HG02610 (cell line): ENCODE results near the gene SIRPD.
"Not testable (repeated sequence)": the region's sequence is repeated elsewhere in the genome, so short reads cannot be mapped to it uniquely, and the experiment has no call there.

Source experiments
- ATAC-seq: cut with Tn5 transposase; IDR thresholded peaks from one replicate; pipeline ENCODE4 v1.9.1; 2021; ENCODE audit warnings: mild to moderate bottlenecking, moderate library complexity; ENCODE audit not compliant: unreplicated experiment

SIRPD gene

DNA sequence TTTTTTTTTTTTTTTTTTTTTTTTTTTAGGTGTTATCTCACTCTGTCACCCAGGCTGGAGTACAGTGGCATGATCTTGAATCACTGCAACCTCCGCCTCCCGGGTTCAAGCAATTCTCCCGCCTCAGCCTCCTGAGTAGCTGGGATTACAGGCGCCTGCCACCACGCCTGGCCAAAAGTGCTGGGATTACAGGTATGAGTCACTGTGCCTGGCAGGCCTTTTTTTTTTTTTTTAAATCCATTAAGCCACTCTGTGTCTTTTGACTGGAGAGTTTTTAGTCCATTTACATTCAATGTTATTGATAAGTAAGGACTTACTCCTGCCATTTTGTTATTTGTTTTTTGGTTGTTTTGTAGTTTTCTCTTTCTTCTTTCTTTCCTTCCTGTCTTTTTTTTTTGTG is 60.1 kb downstream of the SIRPD start:
- not testable (repeated sequence) for ATAC-seq

DNA sequence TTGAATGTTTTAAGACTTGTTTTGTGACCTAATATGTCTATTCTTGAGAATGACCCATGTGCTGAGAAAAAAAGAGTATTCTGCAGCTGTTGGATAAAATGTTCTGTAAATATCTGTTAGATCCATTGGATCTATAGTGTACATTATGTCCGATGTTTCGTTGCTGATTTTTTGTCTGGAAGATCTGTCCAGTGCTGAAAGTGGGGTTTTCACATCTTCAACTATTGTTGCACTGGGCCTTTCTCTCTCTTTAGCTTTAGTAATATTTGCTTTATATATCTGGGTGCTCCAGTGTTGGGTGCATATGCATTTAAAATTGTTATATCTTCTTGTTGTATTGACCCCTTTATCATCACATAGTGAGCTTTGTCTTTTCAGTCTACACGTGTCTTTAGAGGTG is 60.6 kb downstream of the SIRPD start:
- no peak for ATAC-seq

DNA sequence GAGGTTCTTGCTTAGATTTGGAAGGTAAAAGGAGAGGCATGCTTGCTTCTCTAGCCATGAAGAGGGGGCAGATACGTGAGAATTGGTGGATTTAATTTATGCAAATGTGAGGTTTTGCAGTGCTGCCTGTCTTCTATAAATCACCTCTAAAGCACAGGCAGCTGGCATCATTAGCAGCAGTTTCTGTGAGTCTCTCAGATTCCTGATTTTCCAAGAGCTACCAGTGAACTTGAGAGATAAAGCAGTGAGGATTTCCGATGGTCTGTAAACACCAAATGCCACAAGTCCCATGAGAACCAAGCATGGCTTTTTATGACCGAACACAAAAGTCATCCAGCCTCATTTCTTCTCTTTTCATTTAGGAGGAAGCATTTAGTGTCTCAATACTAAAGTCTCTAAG is 63.1 kb downstream of the SIRPD start:
- ATAC-seq = no peak

DNA sequence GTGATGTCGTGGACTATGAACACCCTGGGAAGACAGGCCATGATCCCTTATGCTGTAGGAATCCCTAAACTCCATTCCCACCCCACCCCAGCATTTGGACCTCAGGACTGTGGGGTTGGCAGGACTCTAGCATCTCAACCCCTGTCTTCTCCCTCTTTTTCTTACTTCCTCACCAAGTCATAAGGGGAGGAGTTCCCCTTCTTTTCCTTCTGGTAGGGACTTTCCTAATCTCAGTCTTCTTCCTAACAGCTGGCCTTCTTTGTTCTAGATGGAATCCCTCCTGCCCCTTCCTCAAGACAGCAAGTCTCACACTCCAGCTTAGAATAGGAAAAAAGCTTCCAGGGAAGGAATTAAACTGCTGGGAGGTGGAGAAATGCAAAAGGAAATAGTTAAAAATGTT is 64.0 kb downstream of the SIRPD start:
- ATAC-seq = no peak

DNA sequence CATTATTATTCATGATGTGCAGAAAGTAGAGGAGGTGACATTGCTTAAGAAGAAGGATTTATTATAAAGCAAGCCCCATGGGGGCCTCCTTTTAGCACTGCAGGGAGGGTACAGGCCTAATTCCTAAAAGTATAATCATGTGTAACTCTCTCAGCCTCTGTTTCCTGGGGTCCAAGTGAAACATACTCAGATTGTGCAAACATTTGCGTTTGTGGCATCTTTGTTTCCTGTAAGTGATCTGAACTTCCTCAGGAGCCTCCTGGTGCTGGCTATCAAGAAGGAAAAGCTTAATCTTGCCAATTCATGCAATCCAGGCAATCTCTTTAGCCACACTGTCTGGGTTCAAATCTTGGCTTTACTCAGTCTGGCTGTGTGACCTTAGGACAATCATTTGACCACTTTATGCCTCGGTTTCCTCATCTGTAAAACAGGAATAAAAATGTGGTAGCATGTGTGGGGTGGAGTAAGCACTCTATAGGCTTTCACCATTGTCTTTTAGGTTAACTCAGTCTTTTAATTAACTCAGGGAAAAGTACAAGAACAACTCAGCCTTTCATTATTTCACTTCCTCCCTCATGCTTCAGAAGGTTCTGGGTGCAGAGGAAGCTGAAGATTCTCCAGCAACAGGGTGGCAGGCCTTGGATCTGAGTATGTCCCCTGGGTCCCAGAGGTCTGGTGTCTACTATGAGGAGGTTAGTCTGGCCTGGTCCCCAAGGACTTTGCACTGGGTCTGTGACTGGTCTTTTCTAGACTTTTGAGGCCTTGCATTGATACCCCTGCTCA is 65.5 kb downstream of the SIRPD start:
- ATAC-seq = no peak

DNA sequence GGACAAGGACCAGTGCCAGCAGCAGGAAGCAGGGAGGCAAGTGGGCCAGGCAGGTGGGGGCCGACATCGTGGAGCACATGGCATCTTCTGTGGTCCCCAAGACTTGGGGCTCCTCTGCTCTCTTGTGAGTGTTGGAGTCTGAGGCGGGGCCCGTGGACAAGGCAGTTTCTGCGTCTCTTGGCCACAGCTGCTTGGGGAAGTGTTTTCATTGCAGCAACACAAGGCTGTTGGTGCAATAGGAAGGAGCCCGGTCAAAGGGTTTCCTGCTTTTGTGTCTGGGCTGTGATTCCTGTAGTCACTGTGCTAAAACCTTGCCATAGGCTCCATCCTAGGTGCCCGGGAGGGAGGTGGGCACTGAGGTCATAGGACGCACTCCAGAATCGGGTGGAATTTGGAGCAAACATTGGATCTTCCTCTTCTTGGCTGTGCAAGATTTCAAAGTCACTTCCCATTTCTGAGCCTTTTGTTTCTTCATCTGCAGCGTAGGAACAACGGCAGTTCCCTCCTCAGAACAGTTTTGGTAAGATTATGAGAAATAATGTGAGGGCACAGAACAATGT is 66.1 kb downstream of the SIRPD start, which contains the start of gene SIRPB2:
TSS of gene SIRPB2 (minus strand) at position 140 of the 560 bp plus-strand sequence. CDS start at position 79, 61 bp downstream.
- ATAC-seq = no peak

DNA sequence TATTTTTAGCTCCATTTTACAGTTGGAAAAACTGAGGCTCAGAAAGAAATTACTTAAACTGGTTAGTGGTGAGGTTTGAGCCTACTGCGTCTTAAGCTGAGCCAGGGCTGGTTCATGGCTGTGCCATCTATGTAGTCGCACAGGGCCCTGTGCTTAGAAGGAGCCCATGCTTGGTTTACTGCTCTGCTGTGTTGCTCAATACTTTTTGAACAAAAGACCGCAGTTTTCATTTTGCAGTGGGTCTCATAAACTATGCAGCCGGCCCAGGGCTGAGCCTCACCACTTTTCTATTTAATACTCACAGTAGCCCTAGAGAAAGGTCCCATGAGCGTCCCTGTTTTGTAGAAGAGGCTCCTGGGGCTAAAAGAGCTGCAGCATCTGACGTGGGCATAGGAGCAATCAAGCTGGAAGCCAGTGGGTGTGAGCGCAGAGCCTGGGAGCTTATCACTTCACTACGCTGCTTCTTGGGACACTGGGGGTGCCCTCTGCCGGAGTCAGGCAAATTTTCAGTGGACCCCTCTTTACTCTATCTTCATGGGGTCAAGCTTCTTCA is 66.8 kb downstream of the SIRPD start:
- ATAC-seq = no peak

DNA sequence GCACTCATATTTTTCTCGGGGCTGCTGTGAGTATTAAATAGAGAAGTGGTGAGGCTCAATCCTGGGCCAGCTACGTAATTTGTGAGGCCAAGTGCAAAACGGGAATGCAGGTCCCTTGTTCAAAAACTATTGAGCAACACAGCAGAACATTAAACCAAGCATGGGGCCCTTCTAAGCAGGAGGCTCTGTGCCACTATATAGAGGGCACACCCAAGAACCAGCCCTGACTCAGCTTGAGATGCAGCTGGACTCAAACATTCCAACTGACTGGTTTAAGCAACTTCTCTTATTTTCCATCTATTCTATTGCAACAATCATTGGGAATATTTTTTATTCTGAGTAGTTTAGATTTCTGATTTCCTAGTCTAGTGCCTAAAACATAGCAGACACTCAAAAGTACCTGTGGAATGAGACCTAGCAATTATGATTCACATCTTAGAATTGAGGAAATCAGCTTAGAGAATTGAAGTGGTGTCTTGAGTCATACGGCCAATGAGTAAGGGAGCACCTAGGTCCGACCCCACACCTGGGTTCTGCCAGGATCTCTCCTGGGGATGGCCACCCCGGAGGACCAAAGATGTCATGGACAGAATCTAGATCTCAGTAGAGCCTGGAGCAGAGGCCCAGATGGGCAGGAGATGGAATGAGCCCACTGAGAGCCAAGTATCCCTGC is 67.6 kb downstream of the SIRPD start:
- ATAC-seq = no peak

DNA sequence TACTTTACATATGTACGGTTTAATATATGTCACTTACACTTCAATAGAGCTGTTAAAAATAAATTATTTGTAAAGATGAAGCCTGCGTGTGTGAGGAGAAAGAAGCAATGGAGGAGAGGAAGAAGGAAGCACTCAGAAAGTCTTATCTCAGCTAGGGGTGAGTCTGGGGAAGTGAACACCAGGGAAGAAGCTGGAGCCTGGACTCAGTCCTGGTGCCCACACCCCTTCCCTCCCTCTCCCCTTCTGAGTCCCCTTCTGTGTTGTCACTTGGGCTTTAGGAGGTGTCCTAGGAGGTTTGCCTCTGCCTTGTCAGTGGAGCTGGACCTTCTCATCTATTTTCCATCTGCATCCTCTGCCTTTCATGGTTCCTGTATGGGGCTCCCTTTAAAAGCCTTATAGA is 68.2 kb downstream of the SIRPD start:
- no peak for ATAC-seq

DNA sequence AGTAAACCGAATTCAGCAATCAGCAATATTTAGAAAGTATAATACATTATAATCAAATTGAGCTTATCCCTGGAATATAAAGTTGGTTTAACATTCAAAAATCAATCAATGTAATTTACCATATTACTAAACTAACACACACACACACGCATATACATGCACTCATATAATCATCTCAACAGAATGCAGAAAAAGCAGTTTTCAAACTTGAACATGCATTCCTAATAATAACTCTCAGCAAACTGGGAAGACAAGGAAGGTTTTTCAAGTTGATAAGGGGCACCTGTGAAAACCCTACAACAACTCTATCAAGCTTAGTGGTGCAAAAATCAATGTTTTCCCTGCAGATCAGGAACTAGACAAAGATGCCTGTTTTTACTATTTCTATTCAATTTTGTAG is 70.9 kb downstream of the SIRPD start:
- ATAC-seq = no peak

DNA sequence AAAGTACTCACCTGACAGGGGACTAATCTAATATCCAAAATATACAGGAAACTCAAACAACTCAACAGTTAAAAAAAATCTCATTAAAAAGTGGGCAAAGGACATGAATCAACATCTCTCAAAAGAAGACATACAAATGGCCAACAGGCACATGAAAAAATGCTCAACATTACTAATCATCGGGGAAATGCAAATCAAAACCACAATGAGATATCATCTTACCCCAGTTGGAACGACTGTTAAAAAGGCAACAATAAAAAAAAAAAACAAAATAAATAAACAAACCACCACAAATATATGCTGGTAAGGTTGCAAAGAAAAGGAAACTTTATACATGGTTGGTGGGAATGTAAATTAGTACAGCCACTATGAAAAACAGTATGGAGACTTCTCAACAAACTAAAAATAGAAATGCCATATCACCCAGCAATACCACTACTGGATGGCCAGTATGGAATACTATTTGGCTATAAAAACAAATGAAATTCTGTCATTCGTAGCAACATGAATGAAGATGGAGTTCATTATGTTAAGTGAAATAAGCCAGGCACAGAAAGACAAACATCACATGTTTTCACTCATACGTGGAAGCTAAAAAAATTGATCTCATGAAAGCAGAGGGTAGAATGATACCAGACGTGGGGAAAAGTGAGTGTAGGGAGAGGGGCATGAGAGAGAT is 72.9 kb downstream of the SIRPD start:
- no peak for ATAC-seq
